ENCODE results near the gene SGO1.

GRCh38 chr3:20161714-20162113 lies 24.3 kb downstream of the SGO1 start:
- TF ChIP-seq SUZ12 (IDR thresholded peaks at IDR 0.05; ENCODE audit: extremely low read depth, insufficient read depth, insufficient read length) = no peak
- no peak for TF ChIP-seq ZNF274 (IDR thresholded peaks at IDR 0.05; ENCODE audit: low read depth, low read length)
- no peak for TF ChIP-seq YY1 (IDR thresholded peaks at IDR 0.05; ENCODE audit: insufficient read depth, insufficient read length)

All from NT2/D1 (cell line).